Fibroblast of skin of left quadriceps (primary cell): ENCODE results near the gene VCAN.

Source experiments
- DNase-seq, 2 experiments: peaks; one replicate each; pipeline ENCODE4 v3.0.0-alpha.2; 2013; ENCODE audit warnings: low read depth in 2 of 2

Gene VCAN

DNA sequence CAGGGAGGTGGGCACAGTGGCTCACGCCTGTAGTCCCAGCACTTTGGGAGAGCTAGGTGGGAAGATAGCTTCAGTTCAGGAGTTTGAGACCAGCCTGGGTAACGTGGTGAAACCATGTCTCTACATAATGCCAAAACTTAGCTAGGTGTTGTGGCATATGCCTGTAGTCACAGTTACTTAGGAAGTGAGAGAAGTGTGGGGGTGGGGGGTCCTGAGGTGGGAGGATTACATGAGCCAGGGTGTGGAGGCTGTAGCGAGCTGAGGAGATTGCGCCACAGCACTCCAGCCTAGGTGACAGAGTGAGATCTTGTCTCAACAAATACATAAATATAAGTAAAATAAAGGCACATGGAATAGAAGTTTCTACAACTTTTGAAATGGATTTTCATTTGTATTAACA lies 23.1 kb downstream of the VCAN start:
- no peak for DNase-seq

GRCh38 chr5:83496626-83497025 lies 25.1 kb downstream of the VCAN start:
- no peak for DNase-seq

DNA sequence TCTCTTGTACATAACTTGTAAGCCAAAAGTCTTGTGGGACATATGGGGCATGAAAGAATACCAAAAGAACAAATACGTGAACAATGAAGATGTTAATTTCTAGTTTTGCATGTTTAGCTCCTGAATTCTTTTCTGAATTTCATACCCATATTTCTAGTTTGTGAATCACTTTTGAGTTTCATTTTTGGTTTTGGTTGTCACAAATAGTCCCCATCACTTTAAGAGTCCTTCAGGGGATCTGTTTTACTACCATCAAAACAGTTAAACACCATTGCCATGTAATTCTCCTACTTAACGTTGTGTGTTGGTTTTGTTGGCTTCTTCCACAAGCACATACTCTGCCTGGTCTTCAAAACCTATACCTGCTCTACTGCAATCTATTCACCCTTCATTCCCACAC lies 27.0 kb downstream of the VCAN start:
- DNase-seq: no peak

- peak in 1 of 2 experiments; percentile 10 for DNase-seq
These were observed 32.1 kb downstream of the VCAN start for GRCh38 chr5:83503662-83504061.

- no peak for DNase-seq
These were observed 35.9 kb downstream of the VCAN start for GRCh38 chr5:83507431-83507830.

DNA sequence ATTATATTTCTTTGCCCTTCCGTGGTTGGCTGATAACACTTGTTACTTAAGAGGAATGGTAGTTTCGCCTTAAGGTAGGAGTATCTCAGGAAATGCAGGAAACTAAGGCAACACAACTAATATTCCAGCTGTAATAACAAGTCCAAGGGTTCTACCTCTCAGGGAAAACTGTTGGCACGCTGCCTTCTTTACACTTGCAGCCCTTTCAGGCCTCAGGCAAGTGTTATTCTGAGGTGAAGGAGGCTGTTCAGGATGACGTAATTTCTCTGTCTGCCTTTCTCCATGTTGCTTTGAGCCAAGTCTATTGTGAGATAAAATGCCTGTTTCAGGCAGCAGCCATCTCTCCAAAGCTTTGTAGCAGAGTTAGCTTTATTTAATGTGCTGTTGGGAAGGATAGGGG lies 38.0 kb downstream of the VCAN start:
- peak in 1 of 2 experiments; percentile 17 for DNase-seq

DNA sequence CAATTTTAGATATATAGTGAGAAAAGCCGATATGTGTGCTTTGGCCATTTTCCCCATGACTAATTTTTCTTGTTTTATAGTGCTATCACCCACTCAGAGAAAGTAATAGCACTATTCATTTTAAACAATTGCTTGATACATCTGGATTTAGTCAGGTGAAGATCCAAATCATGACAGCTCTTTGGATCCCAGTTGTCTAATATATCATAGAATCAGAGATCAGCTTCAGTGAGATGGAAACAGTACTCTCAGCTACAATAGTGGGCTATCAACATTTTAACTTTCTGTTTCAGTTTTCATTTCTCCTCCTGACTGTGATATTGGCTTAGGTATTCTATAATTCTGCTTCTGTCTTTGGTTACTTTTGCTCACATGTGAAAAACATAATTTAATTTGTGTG lies 38.7 kb downstream of the VCAN start:
- DNase-seq: peak in 1 of 2 experiments; percentile 15

- peak in 1 of 2 experiments; percentile 50 for DNase-seq
These were observed 40.7 kb downstream of the VCAN start for GRCh38 chr5:83512061-83512745.

- no peak for DNase-seq
These were observed 41.5 kb downstream of the VCAN start for GRCh38 chr5:83513081-83513480.

DNA sequence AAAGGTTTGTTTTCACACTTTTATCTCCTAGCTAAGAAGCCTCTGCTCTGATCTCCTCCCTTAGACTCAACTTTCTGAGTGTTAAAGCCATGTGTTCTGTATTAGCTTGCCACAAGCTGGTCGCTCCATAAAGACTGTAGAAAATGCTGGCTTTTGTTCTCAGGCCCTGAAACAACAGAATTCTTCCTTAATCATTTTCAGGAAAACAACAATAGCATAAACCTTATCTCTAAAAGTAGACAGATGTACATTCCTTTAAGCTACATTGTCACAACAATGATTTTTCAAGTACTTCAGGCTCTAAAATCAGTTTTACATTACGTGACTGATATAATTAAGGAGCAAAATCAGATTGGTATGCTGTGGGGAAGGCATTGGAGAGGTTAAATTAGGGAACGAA lies 41.9 kb downstream of the VCAN start:
- DNase-seq: no peak

DNA sequence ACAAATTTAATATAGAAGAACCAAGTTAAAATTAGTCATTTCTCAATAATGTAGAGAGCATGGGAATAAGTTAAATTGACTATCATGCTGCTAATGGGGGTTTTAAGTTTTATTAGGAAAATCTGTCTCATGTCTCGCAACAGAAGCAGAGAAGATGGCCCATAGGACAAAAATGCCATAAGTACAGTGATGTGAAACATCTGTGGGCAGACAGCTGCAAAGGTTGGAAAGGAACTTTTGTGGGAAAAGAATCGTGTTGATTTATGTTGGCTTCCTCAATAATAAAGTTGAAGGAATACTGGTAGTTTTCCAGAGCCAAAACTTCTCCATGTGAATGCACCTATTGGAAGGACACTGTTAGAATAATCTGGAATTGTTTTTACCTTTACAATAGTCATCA lies 44.8 kb downstream of the VCAN start:
- DNase-seq: peak; percentile 79

GRCh38 chr5:83517072-83517687 lies 45.6 kb downstream of the VCAN start:
- DNase-seq: no peak

DNA sequence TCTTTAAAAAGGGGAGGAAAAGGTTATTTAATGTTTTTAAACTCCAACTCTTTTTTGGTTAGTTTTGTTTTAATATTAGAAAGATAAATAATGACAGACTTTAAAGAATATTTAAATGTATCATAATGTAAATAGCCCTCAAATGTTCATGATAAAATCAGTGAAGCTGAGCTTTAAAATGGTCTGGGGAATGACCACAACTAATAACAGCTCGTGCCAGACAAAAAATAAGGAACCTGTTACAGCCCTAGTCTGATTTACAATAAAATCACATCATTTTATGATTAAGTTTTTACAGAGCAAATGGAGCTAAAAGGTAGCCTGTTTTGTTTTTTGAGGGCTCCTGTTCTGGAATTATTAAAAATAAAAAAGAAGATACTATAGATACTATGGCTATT lies 46.1 kb downstream of the VCAN start:
- no peak for DNase-seq

- DNase-seq: no peak
These were observed 46.9 kb downstream of the VCAN start for GRCh38 chr5:83518319-83519061.

- DNase-seq: no peak
These were observed 50.9 kb downstream of the VCAN start for GRCh38 chr5:83522446-83522845.

- no peak for DNase-seq
These were observed 52.4 kb downstream of the VCAN start for GRCh38 chr5:83523929-83524328.

DNA sequence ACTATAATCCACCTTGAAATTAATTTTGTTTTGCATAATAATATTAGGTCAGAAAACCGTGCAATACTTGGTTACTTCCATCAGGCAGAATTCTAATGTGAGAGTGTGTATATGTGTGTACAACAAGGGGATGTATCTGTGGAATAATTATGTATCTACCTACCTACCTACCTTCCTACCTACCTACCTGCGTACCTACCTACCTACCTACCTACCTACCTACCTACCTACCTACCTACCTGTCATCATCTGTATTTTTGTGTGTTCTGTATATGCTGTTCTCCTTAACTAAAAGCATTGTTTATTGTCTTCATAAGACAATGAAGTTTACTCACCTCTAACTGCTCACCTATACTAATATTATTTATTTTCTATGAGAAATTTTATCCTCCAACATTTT lies 52.8 kb downstream of the VCAN start:
- no peak for DNase-seq

DNA sequence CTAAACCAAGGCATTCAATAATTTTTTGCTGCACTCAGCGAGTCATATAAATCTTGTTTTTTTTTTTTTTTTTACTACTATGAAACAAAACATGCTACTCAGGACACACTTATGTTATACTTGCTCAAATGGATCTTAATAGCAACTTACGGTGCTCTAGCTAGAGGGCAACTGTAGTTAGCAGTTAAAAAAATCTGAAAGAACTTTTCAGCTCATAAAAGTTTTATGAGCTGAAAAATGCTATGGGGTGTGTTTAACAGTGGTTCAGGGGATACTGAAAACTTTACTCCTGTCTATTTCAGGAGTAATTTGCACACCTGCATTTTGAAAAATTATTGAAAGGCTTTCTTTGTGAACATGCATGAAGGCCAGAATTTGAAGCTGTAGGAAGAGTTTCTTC lies 53.4 kb downstream of the VCAN start:
- DNase-seq: no peak

DNA sequence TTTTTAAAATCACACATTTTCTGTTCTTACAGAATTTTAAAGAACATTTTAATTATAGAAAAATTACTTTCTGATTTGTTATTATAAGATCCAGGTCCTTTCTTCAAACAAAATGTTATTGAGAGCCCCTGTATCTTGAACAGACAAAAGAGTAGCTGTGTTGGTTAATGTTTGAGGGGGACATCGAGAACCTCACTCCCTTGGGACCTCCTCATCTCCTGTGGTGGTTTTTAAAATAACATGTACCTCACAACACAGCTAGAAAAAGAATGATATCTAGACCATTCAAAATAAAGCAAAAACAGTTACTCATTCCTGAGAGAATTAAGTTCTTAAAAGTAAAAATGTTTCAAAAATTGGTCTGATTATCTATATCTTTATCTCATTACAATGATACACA lies 54.7 kb downstream of the VCAN start:
- no peak for DNase-seq

- no peak for DNase-seq
These were observed 55.7 kb downstream of the VCAN start for GRCh38 chr5:83527221-83527620.

GRCh38 chr5:83527722-83528438 lies 56.3 kb downstream of the VCAN start:
- no peak for DNase-seq

DNA sequence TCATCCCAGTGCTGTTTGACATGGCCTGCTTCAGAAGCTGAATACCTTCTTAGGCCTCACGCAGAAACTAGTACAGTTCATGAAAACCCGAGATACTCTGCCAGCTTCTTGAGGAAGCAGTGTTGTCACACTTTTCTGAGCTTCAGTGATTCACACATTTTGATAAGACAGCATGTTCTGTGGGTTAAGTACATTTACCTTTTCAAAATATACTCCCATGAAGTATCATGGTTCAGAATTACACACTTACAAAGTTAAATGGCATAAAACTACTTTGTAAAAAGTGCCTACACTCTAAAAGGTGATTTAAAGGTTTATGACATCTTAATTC lies 56.9 kb downstream of the VCAN start:
- DNase-seq: no peak

GRCh38 chr5:83530193-83530592 lies 58.6 kb downstream of the VCAN start:
- DNase-seq: peak in 1 of 2 experiments; percentile 30
